Heart left ventricle (tissue), 13 donors: ENCODE data around the gene SETD6.

Source experiments
- POLR2A ChIP-seq, 2 donors: fragments of 450-650 bp; IDR thresholded peaks; one replicate each; pipeline ENCODE4 v1.6.1; 2017; ENCODE audit warnings: antibody characterized with exemption in 2 of 2, mild to moderate bottlenecking in 2 of 2, moderate library complexity in 2 of 2
- TF ChIP-seq, protein P1 (sequence below), 12 donors: fragments of 200-600 bp; sonication (generic) in 4 of 12; IDR thresholded peaks; one replicate each; pipeline versions ENCODE4 v1.5.0 to v1.8.0; 2018 to 2022; ENCODE audit warnings: antibody characterized with exemption in 12 of 12, mild to moderate bottlenecking in 5 of 12
- donor health status: ischemic (EF 13 %, LVEDD 7.1; RV severe dilation, severe dysfunction).
- donor health status: DM: no; HTN: yes; CAD: no.
- donor health status: DM: no; HTN: no; CAD: no.
- donor health status: ischemic (EF 25% LVEDD 6.9; RV normal size, moderate dysfunction).
- donor health status: ischemic (EF 25% LVEDD 5.7; RV mildly dilated, moderate dysfunction).
- donor health status: ischemic (EF 35%, LVEDD 5.7; RV mildly dilated, moderate dysfunction).
- donor health status: nonischemic (EF 11% LVEDD 7.7; RV severe dilation, severe dysfunction).
- donor health status: DM: yes; HTN: yes; CAD: no.
- donor health status: PGD.
- donor health status: ischemic (EF 29% LVEDD 5.4; RV normal size, mild dysfunction).
- donor health status: nonischemic (EF 23%, LVEDD 6.1; RV moderate dilation, normal function).

DNA sequence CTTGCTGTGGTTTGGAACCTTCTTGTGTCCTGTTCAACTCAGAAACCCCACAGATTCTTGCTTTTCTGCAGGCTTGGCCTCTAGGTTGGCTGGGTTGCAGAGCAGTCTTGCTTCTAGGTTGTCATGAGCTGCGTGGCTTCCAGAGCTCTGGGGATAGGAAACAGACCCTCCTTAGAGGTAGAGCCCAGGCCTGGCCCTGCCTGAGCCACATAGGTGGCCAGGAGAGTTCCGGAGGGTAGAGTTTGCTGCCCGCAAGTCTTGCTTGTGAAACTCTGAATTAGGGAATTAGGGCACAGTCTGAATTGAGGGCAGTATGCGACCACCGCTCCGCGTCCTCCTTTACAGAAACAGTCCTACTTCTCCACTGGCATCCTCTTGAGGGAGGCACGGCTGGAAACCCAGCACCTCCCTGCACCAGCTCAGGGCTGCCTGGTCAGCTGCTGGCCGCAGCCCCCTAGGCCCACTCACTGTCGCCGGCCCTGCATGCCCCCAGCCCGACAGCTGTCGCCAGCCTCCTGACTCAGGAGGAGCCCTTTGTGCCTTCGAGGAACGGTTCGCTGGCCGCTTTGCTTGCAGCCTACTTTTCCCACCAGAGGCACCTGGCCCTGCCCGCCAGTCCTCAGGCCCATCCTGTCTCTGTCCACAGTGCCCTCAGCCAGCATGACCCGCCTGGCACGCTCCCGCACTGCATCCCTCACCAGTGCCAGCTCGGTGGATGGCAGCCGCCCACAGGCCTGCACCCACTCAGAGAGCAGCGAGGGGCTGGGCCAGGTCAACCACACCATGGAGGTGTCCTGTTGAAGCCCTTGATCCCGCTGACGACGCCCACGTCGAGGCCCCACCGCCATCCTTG, 4.3 kb upstream of the SETD6 start:
- TF ChIP-seq, protein P1, sequence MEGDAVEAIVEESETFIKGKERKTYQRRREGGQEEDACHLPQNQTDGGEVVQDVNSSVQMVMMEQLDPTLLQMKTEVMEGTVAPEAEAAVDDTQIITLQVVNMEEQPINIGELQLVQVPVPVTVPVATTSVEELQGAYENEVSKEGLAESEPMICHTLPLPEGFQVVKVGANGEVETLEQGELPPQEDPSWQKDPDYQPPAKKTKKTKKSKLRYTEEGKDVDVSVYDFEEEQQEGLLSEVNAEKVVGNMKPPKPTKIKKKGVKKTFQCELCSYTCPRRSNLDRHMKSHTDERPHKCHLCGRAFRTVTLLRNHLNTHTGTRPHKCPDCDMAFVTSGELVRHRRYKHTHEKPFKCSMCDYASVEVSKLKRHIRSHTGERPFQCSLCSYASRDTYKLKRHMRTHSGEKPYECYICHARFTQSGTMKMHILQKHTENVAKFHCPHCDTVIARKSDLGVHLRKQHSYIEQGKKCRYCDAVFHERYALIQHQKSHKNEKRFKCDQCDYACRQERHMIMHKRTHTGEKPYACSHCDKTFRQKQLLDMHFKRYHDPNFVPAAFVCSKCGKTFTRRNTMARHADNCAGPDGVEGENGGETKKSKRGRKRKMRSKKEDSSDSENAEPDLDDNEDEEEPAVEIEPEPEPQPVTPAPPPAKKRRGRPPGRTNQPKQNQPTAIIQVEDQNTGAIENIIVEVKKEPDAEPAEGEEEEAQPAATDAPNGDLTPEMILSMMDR (IDR thresholded peaks at IDR 0.05), result no peak
- no peak for TF ChIP-seq POLR2A (IDR thresholded peaks at IDR 0.05)
